VCaP (cell line): Measurements from ENCODE around the gene ADCY5.

ENCODE experiments used
- H3K27ac ChIP-seq: fragments of 450-650 bp; 2 replicates; pipeline ENCODE4 v1.5.1; 2017
- CTCF ChIP-seq: fragments of 450-650 bp; conservative IDR thresholded peaks from 2 replicates; pipeline ENCODE4 v1.5.1; 2017; ENCODE audit warnings: mild to moderate bottlenecking, moderate library complexity

Gene ADCY5

GRCh38 chr3:123319760-123320159 lies 129.1 kb downstream of the ADCY5 start:
- H3K27ac ChIP-seq = no peak overlapping the region
- TF ChIP-seq CTCF = no peak

GRCh38 chr3:123318374-123318773 lies 130.5 kb downstream of the ADCY5 start:
- TF ChIP-seq CTCF = no peak
- H3K27ac ChIP-seq = no peak overlapping the region

GRCh38 chr3:123317716-123318115 lies 131.2 kb downstream of the ADCY5 start:
- TF ChIP-seq CTCF = no peak
- no peak overlapping the region for H3K27ac ChIP-seq

- H3K27ac ChIP-seq = no peak overlapping the region
- no peak for TF ChIP-seq CTCF
Measured at GRCh38 chr3:123315271-123315595, 133.7 kb downstream of the ADCY5 start.

GRCh38 chr3:123314359-123315270 lies 134.3 kb downstream of the ADCY5 start:
- no peak overlapping the region for H3K27ac ChIP-seq
- TF ChIP-seq CTCF = no peak

GRCh38 chr3:123313889-123314288 lies 135.0 kb downstream of the ADCY5 start:
- TF ChIP-seq CTCF = no peak
- no peak overlapping the region for H3K27ac ChIP-seq

GRCh38 chr3:123312331-123313265 lies 136.3 kb downstream of the ADCY5 start:
- H3K27ac ChIP-seq = no peak overlapping the region
- TF ChIP-seq CTCF = no peak
